ENCODE data around the gene SCYGR8. TPM values are rescaled to one million over a fixed set of nuclear protein-coding genes. Genes with fewer than 3 reads are reported as not detected.

Gene SCYGR8
- total RNA-seq, 1 donor from 2014 or later = not detected

GRCh38 chr2:227782804-227783203 is 37.1 kb downstream of the SCYGR8 start:
- no peaks in the 10 kb centered on the region for H3K36me3 ChIP-seq
- H3K27ac ChIP-seq (replicated peaks) = no peak overlapping the region
- no peak for TF ChIP-seq CTCF (IDR thresholded peaks at IDR 0.05; ENCODE audit: borderline replicate concordance)
- peaks cover 20% of the 10 kb centered on the region for H3K27me3 ChIP-seq (ENCODE audit: low read depth)
- intact Hi-C loops (cut with micrococcal nuclease) = no loop called here
- H3K4me3 ChIP-seq = no peak overlapping the region
- no peaks in the 10 kb centered on the region for H3K4me1 ChIP-seq
- H3K9me3 ChIP-seq (replicated peaks) = no peaks in the 10 kb centered on the region
- no peak for DNase-seq

GRCh38 chr2:227783404-227784138 is 37.9 kb downstream of the SCYGR8 start:
- H3K27me3 ChIP-seq (ENCODE audit: low read depth) = peaks cover 26% of the 10 kb centered on the region
- TF ChIP-seq CTCF (IDR thresholded peaks at IDR 0.05; ENCODE audit: borderline replicate concordance) = no peak
- H3K36me3 ChIP-seq = no peaks in the 10 kb centered on the region
- H3K4me1 ChIP-seq = no peaks in the 10 kb centered on the region
- no peak for DNase-seq
- no peak overlapping the region for H3K27ac ChIP-seq (replicated peaks)
- intact Hi-C loops (cut with micrococcal nuclease) = no loop called here
- H3K4me3 ChIP-seq = no peak overlapping the region
- no peaks in the 10 kb centered on the region for H3K9me3 ChIP-seq (replicated peaks)

GRCh38 chr2:227785293-227785692 is 39.6 kb downstream of the SCYGR8 start:
- TF ChIP-seq CTCF (IDR thresholded peaks at IDR 0.05; ENCODE audit: borderline replicate concordance) = no peak
- Histone ChIP-seq H3K27me3 (ENCODE audit: low read depth) (peaks cover 26% of the 10 kb centered on the region), H3K4me1 (no peaks in the 10 kb centered on the region), H3K4me3 (no peak overlapping the region), H3K27ac (replicated peaks) (no peak overlapping the region), H3K9me3 (replicated peaks) (no peaks in the 10 kb centered on the region), H3K36me3 (no peaks in the 10 kb centered on the region)
- intact Hi-C loops (cut with micrococcal nuclease) = no loop called here
- no peak for DNase-seq

GRCh38 chr2:227788561-227789018 is 42.9 kb downstream of the SCYGR8 start:
- no peak for DNase-seq

GRCh38 chr2:227789803-227790202 is 44.1 kb downstream of the SCYGR8 start:
- Histone ChIP-seq H3K27ac (replicated peaks) (no peak overlapping the region), H3K36me3 (no peaks in the 10 kb centered on the region), H3K4me1 (no peaks in the 10 kb centered on the region), H3K9me3 (replicated peaks) (no peaks in the 10 kb centered on the region), H3K4me3 (no peak overlapping the region), H3K27me3 (ENCODE audit: low read depth) (peaks cover 21% of the 10 kb centered on the region)
- intact Hi-C loops (cut with micrococcal nuclease) = no loop called here
- no peak for DNase-seq
- TF ChIP-seq CTCF (IDR thresholded peaks at IDR 0.05; ENCODE audit: borderline replicate concordance) = no peak

More at GRCh38 chr2:227788561-227789018, 42.9 kb downstream of the SCYGR8 start:
- Histone ChIP-seq H3K36me3 (no peaks in the 10 kb centered on the region), H3K4me3 (no peak overlapping the region), H3K27me3 (ENCODE audit: low read depth) (peaks cover 21% of the 10 kb centered on the region), H3K9me3 (replicated peaks) (no peaks in the 10 kb centered on the region), H3K4me1 (no peaks in the 10 kb centered on the region), H3K27ac (replicated peaks) (no peak overlapping the region)
- intact Hi-C loops (cut with micrococcal nuclease) = no loop called here
- TF ChIP-seq CTCF (IDR thresholded peaks at IDR 0.05; ENCODE audit: borderline replicate concordance) = no peak
